GM12878 (cell line): ENCODE results near the gene ELP1. TPM values are rescaled to one million over a fixed set of nuclear protein-coding genes. Genes with fewer than 3 reads are reported as not detected.

Source experiments
- ATAC-seq: fragments of 200-7000 bp; cut with Tn5 transposase; 3 replicates; pipeline ENCODE4 v1.9.1; 2020; ENCODE audit warnings: mild to moderate bottlenecking, moderate library complexity
- BruUV-seq: library from RNA; stranded (reverse); fragments of 400-500 nt; replicated peaks from 2 replicates; lab custom pipeline; 2021; lab: Mats Ljungman, UMichigan
- CTCF ChIA-PET: fragments of 300-600 bp; sonication (Branson Sonifier 250); formaldehyde crosslinking; extraction: SDS; loops from one replicate; lab custom pipeline; 2021; ENCODE audit warnings: inconsistent platforms; lab: Yijun Ruan, JAX
- POLR2A ChIA-PET: fragments of 350-600 bp; formaldehyde crosslinking; extraction: SDS; loops from one replicate; lab custom pipeline; 2021; ENCODE audit warnings: inconsistent platforms; lab: Charles Lee
- RAD21 ChIA-PET: fragments of 300-600 bp; sonication (Branson Sonifier 250); formaldehyde crosslinking; loops from one replicate; lab custom pipeline; 2023; ENCODE audit warnings: antibody characterized with exemption; ENCODE audit not compliant: unreplicated experiment; lab: Charles Lee
- SMC1A ChIA-PET: fragments of 300-600 bp; sonication (Branson Sonifier 250); formaldehyde crosslinking; loops from one replicate; lab custom pipeline; 2023; ENCODE audit not compliant: unreplicated experiment, uncharacterized antibody; lab: Charles Lee
- DNase-seq: peaks from one replicate; pipeline ENCODE4 v3.0.0-alpha.2; 2011; ENCODE audit warnings: low read depth, low spot score
- FAIRE-seq: peaks from 3 replicates; lab custom pipeline; 2011; peaks lifted over from hg19 to GRCh38; lab: Jason Lieb, UNC
- H2AFZ ChIP-seq: 2 replicates; pipeline ENCODE4 v1.6.0; 2011; ENCODE audit warnings: low read depth, low read length, control low read depth; ENCODE audit not compliant: control insufficient read depth
- H3K27ac ChIP-seq: 2 replicates; pipeline ENCODE4 v1.5.1; 2011; ENCODE audit warnings: control low read depth; ENCODE audit not compliant: control insufficient read depth, insufficient read depth
- H3K27me3 ChIP-seq, 2 experiments: replicated peaks in 1 of 2; 2 replicates each; pipeline versions ENCODE4 v1.6.0 to v1.6.1; 2011; ENCODE audit warnings: low read length in 1 of 2; ENCODE audit not compliant: control insufficient read depth in 2 of 2, insufficient read depth in 2 of 2
- H3K36me3 ChIP-seq, 2 experiments: 2 replicates each; pipeline ENCODE4 v1.5.1; 2011; ENCODE audit warnings: low read length in 1 of 2; ENCODE audit not compliant: control insufficient read depth in 2 of 2, insufficient read depth in 2 of 2
- H3K4me1 ChIP-seq: 2 replicates; pipeline ENCODE4 v1.6.1; 2011; ENCODE audit warnings: mild to moderate bottlenecking, low read length, moderate library complexity, mixed read lengths; ENCODE audit not compliant: control insufficient read depth, insufficient read depth
- H3K4me2 ChIP-seq: 2 replicates; pipeline ENCODE4 v1.6.0; 2011; ENCODE audit warnings: control low read depth; ENCODE audit not compliant: control insufficient read depth, insufficient read depth
- H3K4me3 ChIP-seq: fragments of 200-600 bp; sonication (generic); 2 replicates; pipeline ENCODE4 v1.5.1; 2016
- H3K79me2 ChIP-seq: 2 replicates; pipeline ENCODE4 v1.6.0; 2011; ENCODE audit warnings: low read length; ENCODE audit not compliant: control insufficient read depth, insufficient read depth
- H3K9ac ChIP-seq: 2 replicates; pipeline ENCODE4 v1.8.0; 2011; ENCODE audit warnings: low read length, control low read depth, mixed read lengths; ENCODE audit not compliant: control insufficient read depth, insufficient read depth
- H3K9me3 ChIP-seq: replicated peaks from 3 replicates; pipeline ENCODE4 v1.5.1; 2011; ENCODE audit warnings: mild to moderate bottlenecking, low read length; ENCODE audit not compliant: control insufficient read depth, insufficient read depth
- H4K20me1 ChIP-seq: 2 replicates; pipeline ENCODE4 v1.6.0; 2011; ENCODE audit not compliant: control insufficient read depth, insufficient read depth
- BHLHE40 ChIP-seq, 2 experiments: fragments of 450-650 bp in 1 of 2; IDR thresholded peaks; 2 replicates each; pipeline ENCODE4 v1.6.1; 2011 to 2017; ENCODE audit warnings: low read depth in 2 of 2, borderline replicate concordance in 1 of 2, improper control_type of control experiment in 1 of 2, low read length in 1 of 2, mild to moderate bottlenecking in 1 of 2
- CHD1 ChIP-seq: IDR thresholded peaks from 2 replicates; pipeline ENCODE4 v1.6.1; 2012; ENCODE audit warnings: low read depth, low read length, improper control_type of control experiment
- CUX1 ChIP-seq: IDR thresholded peaks from 2 replicates; pipeline ENCODE4 v1.6.1; 2012; ENCODE audit warnings: improper control_type of control experiment, low read depth, low read length; ENCODE audit not compliant: insufficient replicate concordance
- MAX ChIP-seq: IDR thresholded peaks from 2 replicates; pipeline ENCODE4 v1.6.1; 2012; ENCODE audit warnings: low read depth, low read length, improper control_type of control experiment
- MYC ChIP-seq: IDR thresholded peaks from 2 replicates; pipeline ENCODE4 v1.6.1; 2011; ENCODE audit warnings: mild to moderate bottlenecking, low read length, moderate library complexity, inconsistent platforms; ENCODE audit not compliant: insufficient read depth, insufficient replicate concordance, insufficient read length, severe bottlenecking
- PBX3 ChIP-seq: IDR thresholded peaks from 2 replicates; pipeline ENCODE4 v1.6.1; 2011; ENCODE audit warnings: mild to moderate bottlenecking, low read depth, low read length, moderate library complexity; ENCODE audit not compliant: insufficient replicate concordance
- REST ChIP-seq: IDR thresholded peaks from 2 replicates; pipeline ENCODE4 v1.6.1; 2012; ENCODE audit warnings: mild to moderate bottlenecking, low read depth, low read length
- STAT3 ChIP-seq: IDR thresholded peaks from 2 replicates; pipeline ENCODE4 v1.6.1; 2011; ENCODE audit warnings: low read depth, low read length, improper control_type of control experiment
- YY1 ChIP-seq: IDR thresholded peaks from 2 replicates; pipeline ENCODE4 v1.6.1; 2011; ENCODE audit warnings: low read depth, mild to moderate bottlenecking, low read length
- WGBS: methylation state at CpG from one replicate; pipeline ENCODE4 v1.1.6; 2016; ENCODE audit warnings: low lambda C conversion rate; ENCODE audit not compliant: insufficient replicate concordance, insufficient coverage; ENCODE audit errors: missing lambda C conversion rate; 5-methylcytosine and 5-hydroxymethylcytosine counted together
- in situ Hi-C: fragments of 300-500 bp; cut with MboI; formaldehyde crosslinking; loops from 9 replicates; pipeline ENCODE4 v1.14.3; 2018; ENCODE audit warnings: mixed read lengths
- intact Hi-C: fragments of 100-400 bp; cut with micrococcal nuclease; formaldehyde crosslinking; loops from one replicate; pipeline ENCODE4 v1.14.2; 2022; ENCODE audit not compliant: unreplicated experiment
- polyA plus RNA-seq, 11 experiments: library from polyadenylated mRNA; depleted of rRNA in 4 of 11; unstranded in 6 of 11; stranded (reverse) in 5 of 11; fragments of >200 nt; fragmentation: Nextera tagmentation in 4 of 11; fragmentation: Illumina TruSeq in 1 of 11; extraction: Ambion mirVana in 4 of 11; extraction: Trizol in 1 of 11; gene quantifications; 1 replicate in 1 of 11; 2 replicates in 10 of 11; pipeline versions ENCODE4 v1.2.1 to v1.2.3, GENCODE V29; 2011 to 2016; ENCODE audit warnings: inconsistent platforms in 2 of 11, missing spikeins in 2 of 11, low read depth in 1 of 11
- total RNA-seq, 4 experiments: library from RNA; depleted of rRNA in 3 of 4; stranded (reverse); fragments of >200 nt in 3 of 4; fragmentation: Illumina TruSeq in 1 of 4; extraction: Trizol in 1 of 4; gene quantifications; 2 replicates each; pipeline versions ENCODE4 v1.2.1 to v1.2.3, GENCODE V29; 2013 to 2021
- TF ChIP-seq, protein P1 (sequence below): IDR thresholded peaks from 2 replicates; pipeline ENCODE4 v1.6.1; 2011; ENCODE audit warnings: borderline replicate concordance, low read depth, mild to moderate bottlenecking, moderate library complexity, mixed read lengths, low read length; ENCODE audit not compliant: insufficient read depth; ENCODE audit errors: extremely low read length

The ELP1 gene
- total and polyA plus RNA-seq, 10 of the 15 experiments (the other 5 are each of a cell fraction or from before 2014, with no cell fraction given): 9.7 to 29.9 (median 26.0) TPM

GRCh38 chr9:108877524-108877923 lies 56.4 kb downstream of the ELP1 start:
- no peaks in the 10 kb centered on the region for H3K4me1 ChIP-seq
- SMC1A ChIA-PET: interaction anchor here (2.3 kb wide), 1 partner anchor 12 kb away, joined by 9 read pairs; no protein-coding TSS in a partner anchor
- FAIRE-seq (no peak), ATAC-seq (no peak), DNase-seq (no peak)
- H2AFZ ChIP-seq: no peak overlapping the region
- POLR2A ChIA-PET: no interaction called here
- H3K9ac ChIP-seq: no peak overlapping the region
- no peaks in the 10 kb centered on the region for H3K27me3 ChIP-seq
- CTCF ChIA-PET: interaction anchor here (1.8 kb wide), 1 partner anchor 13 kb away, joined by 3 read pairs; no protein-coding TSS in a partner anchor
- no peaks in the 10 kb centered on the region for H4K20me1 ChIP-seq
- in situ Hi-C loops: no loop called here
- H3K4me3 ChIP-seq: no peak overlapping the region
- RAD21 ChIA-PET: no interaction called here
- peaks cover 6 to 18% of the 10 kb centered on the region in 2 experiments for H3K36me3 ChIP-seq
- intact Hi-C loops: no loop called here
- H3K9me3 ChIP-seq: no peaks in the 10 kb centered on the region
- no peak overlapping the region for H3K4me2 ChIP-seq
- WGBS: 97% methylated on average over 2 of the region's 2 CpGs
- BruUV-seq: no TSS peak
- H3K79me2 ChIP-seq: no peaks in the 10 kb centered on the region
- no peak overlapping the region for H3K27ac ChIP-seq
- TF ChIP-seq MYC (no peak), CUX1 (no peak), CHD1 (no peak), YY1 (no peak), STAT3 (no peak), BHLHE40 (IDR thresholded peaks at IDR 0.05; ENCODE audit: borderline replicate concordance in 1 of 2, low read depth in 2 of 2, low read length in 1 of 2) (no peak), PBX3 (no peak), MAX (no peak), REST (no peak)
- TF ChIP-seq, protein P1, sequence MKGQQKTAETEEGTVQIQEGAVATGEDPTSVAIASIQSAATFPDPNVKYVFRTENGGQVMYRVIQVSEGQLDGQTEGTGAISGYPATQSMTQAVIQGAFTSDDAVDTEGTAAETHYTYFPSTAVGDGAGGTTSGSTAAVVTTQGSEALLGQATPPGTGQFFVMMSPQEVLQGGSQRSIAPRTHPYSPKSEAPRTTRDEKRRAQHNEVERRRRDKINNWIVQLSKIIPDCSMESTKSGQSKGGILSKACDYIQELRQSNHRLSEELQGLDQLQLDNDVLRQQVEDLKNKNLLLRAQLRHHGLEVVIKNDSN: no peak
